Measurements from ENCODE around the gene FOXP3.

- no peak for TF ChIP-seq CTCF (IDR thresholded peaks at IDR 0.05)
- no peak for TF ChIP-seq EP300 (IDR thresholded peaks at IDR 0.05)
- TF ChIP-seq POLR2A (IDR thresholded peaks at IDR 0.05), result no peak
These were observed 4.1 kb downstream of the FOXP3 start for GRCh38 chrX:49260221-49260985.
